Common myeloid progenitor, CD34-positive (primary cell): Measurements from ENCODE around the gene GNB2.
A peak's percentile ranks its signal among the peaks of the same experiment; 100 is the strongest.

Source experiments
- CTCF ChIA-PET: fragments of 350-600 bp; sonication (Branson Sonifier 250); formaldehyde crosslinking; loops from one replicate; lab custom pipeline; 2021; ENCODE audit warnings: antibody characterized with exemption; lab: Charles Lee
- POLR2A ChIA-PET: fragments of 350-600 bp; sonication (Branson Sonifier 250); formaldehyde crosslinking; loops from one replicate; lab custom pipeline; 2021; ENCODE audit warnings: antibody characterized with exemption; lab: Charles Lee
- DNase-seq, 3 donors: peaks; one replicate each; pipeline versions ENCODE4 v3.0.0 to v3.0.0-alpha.2; 2013
- H3K27ac ChIP-seq, 2 experiments: 1 replicate in 1 of 2; 2 replicates in 1 of 2; pipeline ENCODE4 v1.7.0; 2013; ENCODE audit warnings: inconsistent platforms in 2 of 2, low read length in 2 of 2, mild to moderate bottlenecking in 2 of 2, low read depth in 1 of 2, moderate library complexity in 1 of 2; ENCODE audit not compliant: severe bottlenecking in 2 of 2, insufficient read depth in 1 of 2, poor library complexity in 1 of 2
- H3K27me3 ChIP-seq, 5 experiments: replicated peaks in 2 of 5; 1 replicate in 3 of 5; 2 replicates in 2 of 5; pipeline versions ENCODE4 v1.6.1 to v1.7.0; 2013; ENCODE audit warnings: low read length in 4 of 5, mild to moderate bottlenecking in 2 of 5, moderate library complexity in 2 of 5, inconsistent platforms in 1 of 5; ENCODE audit not compliant: insufficient read depth in 5 of 5, control insufficient read depth in 4 of 5
- H3K36me3 ChIP-seq, 4 experiments: 1 replicate in 2 of 4; 2 replicates in 2 of 4; pipeline versions ENCODE4 v1.6.1 to v1.7.0; 2013; ENCODE audit warnings: low read length in 3 of 4, control low read depth in 1 of 4, mild to moderate bottlenecking in 1 of 4; ENCODE audit not compliant: control insufficient read depth in 4 of 4, insufficient read depth in 4 of 4
- H3K4me1 ChIP-seq, 4 experiments: 1 replicate in 3 of 4; 2 replicates in 1 of 4; pipeline versions ENCODE4 v1.6.1 to v1.7.1; 2013; ENCODE audit warnings: low read length in 3 of 4, mild to moderate bottlenecking in 3 of 4, control low read depth in 1 of 4, inconsistent platforms in 1 of 4, moderate library complexity in 1 of 4; ENCODE audit not compliant: control insufficient read depth in 4 of 4, insufficient read depth in 4 of 4; ENCODE audit errors: control extremely low read depth in 1 of 4
- H3K4me3 ChIP-seq, 7 experiments: 1 replicate in 4 of 7; 2 replicates in 3 of 7; pipeline versions ENCODE4 v1.5.1 to v1.7.0; 2013; ENCODE audit warnings: mild to moderate bottlenecking in 7 of 7, low read length in 6 of 7, moderate library complexity in 6 of 7, inconsistent platforms in 2 of 7, low read depth in 2 of 7, control low read depth in 1 of 7; ENCODE audit not compliant: insufficient read depth in 4 of 7, control insufficient read depth in 1 of 7; ENCODE audit errors: extremely low read depth in 1 of 7
- H3K9me3 ChIP-seq, 5 experiments: 1 replicate in 4 of 5; 2 replicates in 1 of 5; pipeline versions ENCODE4 v1.6.1 to v1.7.1; 2013; ENCODE audit warnings: low read length in 4 of 5, mild to moderate bottlenecking in 2 of 5, inconsistent platforms in 1 of 5, low read depth in 1 of 5, moderate library complexity in 1 of 5; ENCODE audit not compliant: control insufficient read depth in 4 of 5, insufficient read depth in 2 of 5; ENCODE audit errors: control extremely low read depth in 1 of 5
- WGBS: methylation state at CpG from one replicate; pipeline ENCODE4 v1.1.5; 2013; ENCODE audit not compliant: insufficient coverage; 5-methylcytosine and 5-hydroxymethylcytosine counted together

The GNB2 gene

GRCh38 chr7:100630066-100630465, 43.5 kb upstream of the GNB2 start:
- no peak for DNase-seq
- 98% methylated on average over 4 of the region's 4 CpGs for WGBS
- POLR2A ChIA-PET, result interaction anchor here (0.6 kb wide), 1 partner anchor 182 kb away, joined by 3 read pairs; no protein-coding TSS in a partner anchor
- CTCF ChIA-PET, result interaction anchor here (0.6 to 4.5 kb wide), 14 partner anchors 9 to 229 kb away, joined by 3 to 36 read pairs (median 6); partner anchors contain the start of genes GIGYF1, MOSPD3 and SLC12A9
- Histone ChIP-seq H3K4me3 (no peak overlapping the region), H3K27ac (no peak overlapping the region), H3K9me3 (no peaks in the 10 kb centered on the region), H3K27me3 (no peaks in the 10 kb centered on the region), H3K4me1 (peaks cover 0 to 26% (median 21%) of the 10 kb centered on the region in 4 experiments), H3K36me3 (peaks cover 0 to 2% (median 0%) of the 10 kb centered on the region in 4 experiments)

- DNase-seq, result peak; percentile 57 to 73 (median 68)
- ChIA-PET CTCF (interaction anchor here (0.6 to 3.7 kb wide), 26 partner anchors 9 to 75 kb away, joined by 3 to 74 read pairs (median 3); partner anchors contain the start of genes GNB2, MOSPD3 and POP7), POLR2A (interaction anchor here (0.6 to 0.9 kb wide), 2 partner anchors 47 to 62 kb away, joined by 3 to 5 read pairs; partner anchors contain the start of genes FBXO24 and LRCH4)
- peak overlapping the region; percentile 13 to 78 (median 58) for H3K4me3 ChIP-seq
- H3K4me1 ChIP-seq, result peaks cover 0 to 14% (median 11%) of the 10 kb centered on the region in 4 experiments
- H3K27ac ChIP-seq, result no peak overlapping the region
- no peaks in the 10 kb centered on the region for H3K9me3 ChIP-seq
- 2% methylated on average over 46 of the region's 72 CpGs for WGBS
- no peaks in the 10 kb centered on the region for H3K36me3 ChIP-seq
- no peaks in the 10 kb centered on the region for H3K27me3 ChIP-seq
Observed at GRCh38 chr7:100632951-100633717, 40.4 kb upstream of the GNB2 start.

DNA sequence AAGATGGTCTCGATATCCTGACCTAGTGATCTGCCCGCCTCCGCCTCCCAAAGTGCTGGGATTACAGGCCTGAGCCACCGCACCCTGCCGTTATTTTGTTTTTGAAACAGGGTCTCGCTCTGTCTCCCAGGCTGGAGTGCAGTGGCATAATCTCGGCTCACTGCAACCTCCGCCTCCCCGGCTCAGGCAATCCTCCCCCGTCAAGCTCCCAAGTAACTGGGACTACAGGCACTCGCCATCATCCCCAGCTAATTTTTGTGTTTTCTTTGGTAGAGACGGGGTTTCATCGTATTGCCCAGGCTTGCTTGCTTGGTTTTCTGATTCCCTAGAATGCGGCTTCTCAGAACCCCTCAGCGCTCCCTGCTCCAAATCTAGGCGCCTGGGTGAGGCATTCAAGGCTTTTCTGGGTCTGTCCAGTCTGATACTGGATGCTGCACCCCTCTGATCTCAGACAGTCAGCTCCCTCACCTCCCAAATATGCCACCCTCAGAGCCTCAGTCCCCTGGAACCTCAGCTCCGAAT, 33.5 kb upstream of the GNB2 start:
- no peaks in the 10 kb centered on the region for H3K9me3 ChIP-seq
- peak overlapping the region in 2 of 7 experiments; percentile 27 to 53 for H3K4me3 ChIP-seq
- peak overlapping the region in 1 of 2 experiments; percentile 70 for H3K27ac ChIP-seq
- no peaks in the 10 kb centered on the region for H3K27me3 ChIP-seq
- no peaks in the 10 kb centered on the region for H3K36me3 ChIP-seq
- POLR2A ChIA-PET, result no interaction called here
- WGBS, result 96% methylated on average over 16 of the region's 17 CpGs
- CTCF ChIA-PET, result interaction anchor here (0.8 to 2.1 kb wide), 6 partner anchors 9 to 57 kb away, joined by 3 to 6 read pairs (median 4); no protein-coding TSS in a partner anchor
- DNase-seq, result no peak
- peaks cover 0 to 26% (median 14%) of the 10 kb centered on the region in 4 experiments for H3K4me1 ChIP-seq

GRCh38 chr7:100640517-100641440, 32.8 kb upstream of the GNB2 start:
- WGBS, result 93% methylated on average over 10 of the region's 24 CpGs
- Histone ChIP-seq H3K4me1 (peaks cover 0 to 26% (median 14%) of the 10 kb centered on the region in 4 experiments), H3K27ac (peak overlapping the region in 1 of 2 experiments; percentile 70), H3K36me3 (no peaks in the 10 kb centered on the region), H3K4me3 (peak overlapping the region in 6 of 7 experiments; percentile 2 to 65 (median 30)), H3K27me3 (no peaks in the 10 kb centered on the region), H3K9me3 (no peaks in the 10 kb centered on the region)
- ChIA-PET POLR2A (interaction anchor here (0.6 kb wide), 1 partner anchor 56 kb away, joined by 4 read pairs; no protein-coding TSS in a partner anchor), CTCF (interaction anchor here (0.8 to 2.1 kb wide), 5 partner anchors 10 to 56 kb away, joined by 3 to 6 read pairs (median 4); no protein-coding TSS in a partner anchor)
- DNase-seq, result peak in 2 of 3 donors; percentile 49 to 60

GRCh38 chr7:100641463-100641859, 32.1 kb upstream of the GNB2 start, which contains the start of gene TFR2:
Gene TFR2 (minus strand): TSS chr7:100641552. CDS start chr7:100641509, 43 bp downstream.
- no peaks in the 10 kb centered on the region for H3K36me3 ChIP-seq
- H3K4me3 ChIP-seq, result peak within 1 kb of the TSS in 6 of 7 experiments; percentile 7 to 65 (median 30)
- DNase-seq, result peak; percentile 60 to 88 (median 80)
- ChIA-PET POLR2A (no interaction called here), CTCF (interaction anchor here (1.3 kb wide), 1 partner anchor 9 kb away, joined by 4 read pairs; no protein-coding TSS in a partner anchor)
- peaks cover 0 to 26% (median 14%) of the 10 kb centered on the region in 4 experiments for H3K4me1 ChIP-seq
- H3K27ac ChIP-seq, result peak within 1 kb of the TSS in 1 of 2 experiments; percentile 70
- WGBS, result 12% methylated on average over 8 of the region's 10 CpGs
- H3K9me3 ChIP-seq, result no peaks in the 10 kb centered on the region
- H3K27me3 ChIP-seq, result no peaks in the 10 kb centered on the region

DNA sequence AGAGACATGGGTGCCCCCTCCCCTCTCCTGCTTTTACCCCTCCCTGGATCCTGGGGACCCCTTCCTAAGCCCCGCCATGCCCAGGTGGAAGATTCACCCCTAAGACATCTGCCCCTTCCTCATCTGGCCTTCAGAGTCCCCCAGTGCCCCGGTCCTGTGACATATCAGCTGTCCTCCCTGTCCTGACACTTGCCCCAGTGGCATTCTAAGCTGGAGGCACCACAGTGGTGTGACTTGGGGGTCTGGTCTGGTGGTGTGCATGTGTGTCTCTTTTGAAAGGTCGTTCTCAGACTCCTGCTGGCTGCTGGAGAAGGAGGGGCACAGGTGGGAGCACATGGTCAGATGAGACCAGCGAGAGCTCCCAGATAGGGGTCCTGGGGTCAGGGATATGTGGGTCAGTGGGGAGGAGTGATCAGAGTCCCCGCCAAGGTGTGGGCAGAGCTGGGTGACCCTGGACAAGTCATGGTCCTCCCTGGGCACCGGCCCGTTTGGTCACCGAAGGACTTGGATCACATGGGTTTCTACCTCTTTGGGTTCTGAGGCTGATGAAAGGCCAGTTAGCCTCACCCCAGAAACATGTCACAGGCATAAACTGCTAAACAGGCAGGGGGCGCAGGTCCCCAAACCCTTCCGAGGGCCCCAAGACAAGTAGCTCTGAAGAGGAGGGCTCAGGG, 31.5 kb upstream of the GNB2 start:
- POLR2A ChIA-PET, result no interaction called here
- CTCF ChIA-PET, result interaction anchor here (0.8 to 1.4 kb wide), 4 partner anchors 8 to 177 kb away, joined by 3 to 5 read pairs (median 4); partner anchors contain the start of genes FBXO24 and LRCH4
- DNase-seq, result peak; percentile 18 to 22 (median 22)
- no peaks in the 10 kb centered on the region for H3K36me3 ChIP-seq
- WGBS, result 93% methylated on average over 8 of the region's 10 CpGs
- H3K4me3 ChIP-seq, result peak overlapping the region in 1 of 7 experiments; percentile 19
- no peaks in the 10 kb centered on the region for H3K27me3 ChIP-seq
- H3K9me3 ChIP-seq, result no peaks in the 10 kb centered on the region
- peaks cover 0 to 26% (median 14%) of the 10 kb centered on the region in 4 experiments for H3K4me1 ChIP-seq
- H3K27ac ChIP-seq, result peak overlapping the region in 1 of 2 experiments; percentile 70
